B cell (primary cell): ENCODE results near the gene DGUOK. TPM values are rescaled to one million over a fixed set of nuclear protein-coding genes. Genes with fewer than 3 reads are reported as not detected.

Experiments used
- ATAC-seq: fragments of 200-7000 bp; cut with Tn5 transposase; one replicate; pipeline ENCODE4 v1.10.0; 2021; ENCODE audit warnings: low read depth, mild to moderate bottlenecking, moderate number of reproducible peaks, moderate library complexity
- CTCF ChIA-PET: fragments of 350-600 bp; sonication (Branson Sonifier 250); formaldehyde crosslinking; loops from one replicate; lab custom pipeline; 2021; ENCODE audit warnings: antibody characterized with exemption, inconsistent platforms; lab: Charles Lee
- POLR2A ChIA-PET: fragments of 350-600 bp; sonication (Branson Sonifier 250); formaldehyde crosslinking; loops from one replicate; lab custom pipeline; 2021; ENCODE audit warnings: antibody characterized with exemption; lab: Charles Lee
- DNase-seq: peaks from one replicate; pipeline ENCODE4 v3.0.0; 2013
- H2AFZ ChIP-seq: 2 replicates; pipeline ENCODE4 v1.6.1; 2012; ENCODE audit warnings: mild to moderate bottlenecking, low read depth, low read length; ENCODE audit not compliant: insufficient read depth, poor library complexity, severe bottlenecking
- H3K27ac ChIP-seq, 2 donors: 1 replicate in 1 of 2; 2 replicates in 1 of 2; pipeline ENCODE4 v1.5.1; 2012 to 2013; ENCODE audit warnings: low read length in 2 of 2, mild to moderate bottlenecking in 2 of 2, moderate library complexity in 1 of 2
- H3K27me3 ChIP-seq, 4 experiments: fragments of 200-600 bp in 1 of 4; sonication (generic) in 1 of 4; replicated peaks in 1 of 4; 1 replicate in 2 of 4; 2 replicates in 2 of 4; pipeline versions ENCODE4 v1.6.1 to v1.7.0; 2013 to 2016; ENCODE audit warnings: low read length in 3 of 4, mild to moderate bottlenecking in 2 of 4, mixed read lengths in 1 of 4, moderate library complexity in 1 of 4; ENCODE audit not compliant: insufficient read depth in 4 of 4, control insufficient read depth in 3 of 4; ENCODE audit errors: control extremely low read depth in 1 of 4
- H3K36me3 ChIP-seq, 2 experiments: replicated peaks in 1 of 2; 1 replicate in 1 of 2; 2 replicates in 1 of 2; pipeline versions ENCODE4 v1.6.1 to v1.7.1; 2013; ENCODE audit warnings: low read length in 1 of 2; ENCODE audit not compliant: insufficient read depth in 2 of 2, control insufficient read depth in 1 of 2; ENCODE audit errors: control extremely low read depth in 1 of 2, extremely low read depth in 1 of 2
- H3K4me1 ChIP-seq, 2 donors: fragments of 200-600 bp in 1 of 2; sonication (generic) in 1 of 2; 1 replicate in 1 of 2; 2 replicates in 1 of 2; pipeline versions ENCODE4 v1.5.1 to v1.6.1; 2013 to 2017; ENCODE audit warnings: low read length in 2 of 2; ENCODE audit not compliant: control insufficient read depth in 2 of 2, insufficient read depth in 2 of 2
- H3K4me2 ChIP-seq: replicated peaks from 2 replicates; pipeline ENCODE3; 2012; ENCODE audit warnings: mild to moderate bottlenecking, low read depth, low read length; ENCODE audit not compliant: poor library complexity, severe bottlenecking
- H3K4me3 ChIP-seq, 5 experiments: fragments of 200-600 bp in 1 of 5; sonication (generic) in 1 of 5; 1 replicate in 3 of 5; 2 replicates in 2 of 5; pipeline versions ENCODE4 v1.5.1 to v1.7.0; 2011 to 2016; ENCODE audit warnings: low read length in 4 of 5, mild to moderate bottlenecking in 4 of 5, low read depth in 2 of 5, control low read depth in 1 of 5, moderate library complexity in 1 of 5; ENCODE audit not compliant: insufficient read depth in 1 of 5; ENCODE audit errors: control extremely low read depth in 1 of 5, extremely low read depth in 1 of 5
- H3K79me2 ChIP-seq: fragments of 200-600 bp; sonication (generic); one replicate; pipeline ENCODE4 v1.6.0; 2016; ENCODE audit warnings: low read length; ENCODE audit not compliant: control insufficient read depth, insufficient read depth
- H3K9ac ChIP-seq: fragments of 200-600 bp; sonication (generic); 2 replicates; pipeline ENCODE4 v1.6.1; 2017; ENCODE audit warnings: mild to moderate bottlenecking, low read length, moderate library complexity
- H3K9me3 ChIP-seq, 3 donors: one replicate each; pipeline versions ENCODE4 v1.6.1 to v1.7.1; 2013; ENCODE audit warnings: low read length in 2 of 3; ENCODE audit not compliant: control insufficient read depth in 2 of 3, insufficient read depth in 1 of 3; ENCODE audit errors: control extremely low read depth in 1 of 3
- H4K20me1 ChIP-seq: 2 replicates; pipeline ENCODE4 v1.6.0; 2012; ENCODE audit warnings: mild to moderate bottlenecking, low read length; ENCODE audit not compliant: insufficient read depth, control insufficient read depth, poor library complexity, severe bottlenecking
- H3K27ac Mint-ChIP-seq: one replicate; pipeline ENCODE4 v1.8.0; 2021; ENCODE audit warnings: mixed read lengths
- H3K27me3 Mint-ChIP-seq: one replicate; pipeline ENCODE4 v1.8.0; 2021; ENCODE audit warnings: mixed read lengths
- H3K4me1 Mint-ChIP-seq: one replicate; pipeline ENCODE4 v1.8.0; 2021; ENCODE audit warnings: mixed read lengths
- H3K4me3 Mint-ChIP-seq: one replicate; pipeline ENCODE4 v1.8.0; 2021; ENCODE audit warnings: mixed read lengths
- H3K9me3 Mint-ChIP-seq: one replicate; pipeline ENCODE4 v1.8.0; 2022; ENCODE audit warnings: mixed read lengths; ENCODE audit not compliant: insufficient read depth
- CTCF ChIP-seq: fragments of 200-600 bp; IDR thresholded peaks from one replicate; pipeline ENCODE4 v1.8.0; 2022; ENCODE audit warnings: antibody characterized with exemption, mild to moderate bottlenecking
- EZH2 ChIP-seq: IDR thresholded peaks from 2 replicates; pipeline ENCODE4 v1.6.1; 2012; ENCODE audit warnings: borderline replicate concordance, low read depth, mild to moderate bottlenecking, moderate library complexity, low read length; ENCODE audit not compliant: insufficient read depth, poor library complexity, severe bottlenecking
- WGBS: methylation state at CpG from one replicate; pipeline ENCODE4 v1.1.5; 2013; ENCODE audit warnings: missing lambda C conversion rate; ENCODE audit not compliant: insufficient coverage; 5-methylcytosine and 5-hydroxymethylcytosine counted together
- intact Hi-C: fragments of 100-400 bp; cut with micrococcal nuclease; formaldehyde crosslinking; loops from one replicate; pipeline ENCODE4 v1.10.0; 2022
- polyA plus RNA-seq: library from polyadenylated mRNA; depleted of rRNA; stranded (reverse); fragments of >200 nt; gene quantifications from 2 replicates; pipeline ENCODE4 v1.2.3, GENCODE V29; 2012
- total RNA-seq, 2 donors: library from RNA; stranded (reverse); fragments of 120-200 nt in 1 of 2; gene quantifications; 1 replicate in 1 of 2; 2 replicates in 1 of 2; pipeline versions ENCODE4 v1.2.3 to v1.2.4, GENCODE V29; 2013 to 2022

Gene DGUOK
- total and polyA plus RNA-seq, 2 donors (not counting 1 experiment from before 2014, with no cell fraction given), result 61.7 to 81.5 TPM

GRCh38 chr2:73956218-73956865 is 29.7 kb downstream of the DGUOK start:
- H4K20me1 ChIP-seq, result peaks cover 25% of the 10 kb centered on the region
- peaks cover 15% of the 10 kb centered on the region for H3K79me2 ChIP-seq
- H3K36me3 ChIP-seq, result peaks cover 6 to 69% of the 10 kb centered on the region in 2 experiments
- peaks cover 2% of the 10 kb centered on the region for H3K4me1 Mint-ChIP-seq
- ChIA-PET POLR2A (no interaction called here), CTCF (interaction anchor here (0.6 kb wide), 1 partner anchor 32 kb away, joined by 3 read pairs; no protein-coding TSS in a partner anchor)
- H3K9me3 Mint-ChIP-seq, result no peaks in the 10 kb centered on the region
- H3K27ac ChIP-seq, result no peak overlapping the region
- no peaks in the 10 kb centered on the region for H3K4me1 ChIP-seq
- no peak overlapping the region for H3K4me3 ChIP-seq
- intact Hi-C loops, result no loop called here
- H3K9ac ChIP-seq, result no peak overlapping the region
- H3K9me3 ChIP-seq, result no peaks in the 10 kb centered on the region
- TF ChIP-seq EZH2, result no peak
- TF ChIP-seq CTCF, result no peak
- ATAC-seq, result no peak
- 100% methylated on average over 3 of the region's 5 CpGs for WGBS
- no peak overlapping the region for H3K27ac Mint-ChIP-seq
- H3K27me3 Mint-ChIP-seq, result no peaks in the 10 kb centered on the region
- no peak overlapping the region for H2AFZ ChIP-seq
- no peak overlapping the region for H3K4me3 Mint-ChIP-seq
- H3K27me3 ChIP-seq, result no peaks in the 10 kb centered on the region
- no peak for DNase-seq
- H3K4me2 ChIP-seq, result no peak overlapping the region

- H3K27ac Mint-ChIP-seq, result no peak overlapping the region
- ATAC-seq, result no peak
- peaks cover 3% of the 10 kb centered on the region for H3K9me3 Mint-ChIP-seq
- H3K9me3 ChIP-seq, result peaks cover 0 to 3% (median 2%) of the 10 kb centered on the region in 3 donors
- CTCF ChIA-PET, result no interaction called here
- POLR2A ChIA-PET, result no interaction called here
- TF ChIP-seq EZH2, result no peak
- TF ChIP-seq CTCF, result no peak
- H3K27me3 ChIP-seq, result no peaks in the 10 kb centered on the region
- intact Hi-C loops, result no loop called here
- no peak overlapping the region for H3K27ac ChIP-seq
- no peak overlapping the region for H2AFZ ChIP-seq
- H3K4me2 ChIP-seq, result no peak overlapping the region
- H3K4me1 ChIP-seq, result no peaks in the 10 kb centered on the region
- WGBS, result 100% methylated on average over 3 of the region's 4 CpGs
- H3K4me3 ChIP-seq, result no peak overlapping the region
- H3K9ac ChIP-seq, result no peak overlapping the region
- no peaks in the 10 kb centered on the region for H3K27me3 Mint-ChIP-seq
- DNase-seq, result no peak
- no peaks in the 10 kb centered on the region for H3K79me2 ChIP-seq
- peaks cover 6 to 23% of the 10 kb centered on the region in 2 experiments for H3K36me3 ChIP-seq
- H4K20me1 ChIP-seq, result peaks cover 3% of the 10 kb centered on the region
- peaks cover 1% of the 10 kb centered on the region for H3K4me1 Mint-ChIP-seq
- no peak overlapping the region for H3K4me3 Mint-ChIP-seq
Measured at GRCh38 chr2:73961274-73961673, 34.6 kb downstream of the DGUOK start.
